Stimulated activated CD4-positive, alpha-beta T cell treated with anti-CD3 and anti-CD28 coated beads, Interleukin-1b, Interleukin-23, amount 100 ng/mL, for 4 hours (primary cell): ENCODE measurements around the gene PLAAT5.
"Not testable (repeated sequence)": the region's sequence is repeated elsewhere in the genome, so short reads cannot be mapped to it uniquely, and the experiment has no call there.

Source experiments
- DNase-seq, 2 donors: peaks; one replicate each; pipeline ENCODE4 v3.0.0-alpha.2; 2020; ENCODE audit warnings: low read depth in 2 of 2

PLAAT5 gene

DNA sequence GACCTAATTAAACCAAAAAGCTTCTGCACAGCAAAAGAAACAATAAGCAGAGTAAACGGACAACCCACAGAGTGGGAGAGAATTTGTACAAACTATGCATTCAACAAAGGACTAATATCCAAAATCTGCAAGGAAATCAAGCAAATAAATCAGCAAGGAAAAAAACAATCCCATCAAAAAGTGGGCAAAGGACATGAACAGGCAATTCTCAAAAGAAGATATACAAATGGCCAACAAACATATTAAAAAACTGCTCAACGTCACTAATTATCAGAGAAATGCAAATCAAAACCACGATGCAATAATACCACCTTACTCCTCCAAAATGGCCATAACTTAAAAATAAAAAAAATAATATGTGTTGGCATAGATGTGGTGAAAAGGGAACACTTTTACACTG is 5.2 kb downstream of the PLAAT5 start:
- DNase-seq = no peak

DNA sequence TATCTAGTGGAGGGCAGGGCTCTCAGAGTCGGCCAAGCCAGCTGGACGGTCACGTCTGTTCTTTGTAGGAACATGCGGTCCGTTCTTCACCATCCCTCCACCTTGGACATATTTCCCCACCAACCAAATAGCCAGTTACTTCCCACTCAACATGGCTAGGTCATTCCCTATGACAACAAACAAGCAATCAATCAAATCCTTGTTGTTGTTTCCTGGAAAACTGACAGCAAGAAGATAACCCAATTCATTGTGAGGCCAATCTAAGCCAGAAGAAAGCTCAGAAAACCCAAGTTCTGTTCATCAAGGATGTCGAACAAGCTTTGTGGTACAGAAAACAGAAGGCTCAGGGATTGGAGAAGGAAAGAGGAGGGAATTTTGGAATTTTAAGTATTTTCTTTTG is 10.9 kb downstream of the PLAAT5 start:
- DNase-seq = no peak

DNA sequence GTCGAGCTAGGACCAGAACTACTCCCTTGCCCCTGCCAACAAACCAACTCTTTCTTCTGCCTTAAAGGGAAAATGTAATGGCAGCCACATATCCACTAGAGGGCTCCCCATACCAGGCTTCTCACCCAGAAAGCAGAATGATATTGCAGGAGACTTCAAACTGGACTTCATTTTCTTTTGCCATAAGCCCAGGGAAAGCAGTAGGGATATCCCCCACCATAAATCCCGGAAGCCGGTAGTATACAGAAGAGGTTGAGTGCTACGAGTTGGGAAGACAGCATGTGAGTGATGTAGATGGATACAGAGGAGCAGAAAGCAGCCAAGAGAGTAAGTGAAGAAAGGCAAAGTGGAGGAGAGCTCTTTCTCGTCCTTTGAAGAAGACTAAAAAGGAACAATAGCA is 12.1 kb downstream of the PLAAT5 start:
- peak; percentile 1 to 43 for DNase-seq

DNA sequence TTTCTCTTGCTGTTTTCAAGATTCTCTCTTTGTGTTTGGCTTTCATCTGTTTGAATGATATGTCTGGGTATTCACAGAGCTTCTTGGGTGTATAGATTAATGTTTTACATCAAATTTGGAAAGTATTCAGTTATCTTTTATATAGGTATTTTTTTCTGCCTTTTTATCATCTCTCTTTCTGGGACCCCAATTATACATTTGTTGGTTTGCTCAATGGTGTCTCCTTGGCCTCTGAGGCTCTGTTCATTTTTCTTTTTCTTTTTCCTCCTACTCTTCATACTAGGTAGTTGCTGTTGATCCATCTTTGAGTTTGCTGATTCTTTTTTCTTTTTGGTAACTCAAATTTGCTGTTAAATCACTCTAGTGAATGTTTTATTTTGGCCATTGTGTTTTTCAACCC is 14.3 kb downstream of the PLAAT5 start:
- DNase-seq = no peak

DNA sequence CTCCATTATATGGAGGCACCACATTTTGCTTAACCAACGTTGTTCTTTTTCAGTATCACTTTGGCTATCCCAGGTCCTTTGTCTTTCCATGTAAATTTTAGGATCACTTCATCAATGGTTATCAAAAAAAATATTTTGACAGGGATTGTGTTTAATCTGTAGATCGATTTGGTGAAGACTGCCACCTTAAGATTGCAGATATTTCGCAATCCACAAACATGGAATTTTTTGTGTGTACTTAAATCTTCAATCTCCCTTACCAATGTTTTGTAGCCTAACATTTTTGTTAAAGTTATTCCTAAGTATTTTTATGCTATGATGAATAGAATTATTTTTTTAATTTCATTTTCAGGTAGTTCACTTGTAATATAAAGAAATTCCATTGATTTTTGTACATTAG is 18.6 kb downstream of the PLAAT5 start:
- DNase-seq = no peak

DNA sequence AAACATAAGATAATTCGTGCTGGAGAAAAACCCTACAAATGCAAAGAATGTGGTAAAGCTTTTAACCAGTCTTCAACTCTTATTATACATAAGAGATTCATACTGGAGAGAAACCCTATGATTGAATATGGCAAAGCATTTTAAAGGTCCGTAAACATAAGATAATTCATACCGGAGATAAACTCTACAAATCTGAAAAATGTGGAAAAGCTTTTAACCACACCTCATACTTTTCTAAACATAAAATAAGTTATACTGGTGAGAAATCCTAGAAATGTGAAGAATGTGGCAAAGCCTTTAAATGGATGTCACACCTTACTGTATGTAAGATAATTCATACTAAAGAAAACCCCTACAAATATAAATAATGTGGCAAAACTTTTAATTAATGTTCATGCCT is 20.7 kb downstream of the PLAAT5 start:
- DNase-seq = no peak

DNA sequence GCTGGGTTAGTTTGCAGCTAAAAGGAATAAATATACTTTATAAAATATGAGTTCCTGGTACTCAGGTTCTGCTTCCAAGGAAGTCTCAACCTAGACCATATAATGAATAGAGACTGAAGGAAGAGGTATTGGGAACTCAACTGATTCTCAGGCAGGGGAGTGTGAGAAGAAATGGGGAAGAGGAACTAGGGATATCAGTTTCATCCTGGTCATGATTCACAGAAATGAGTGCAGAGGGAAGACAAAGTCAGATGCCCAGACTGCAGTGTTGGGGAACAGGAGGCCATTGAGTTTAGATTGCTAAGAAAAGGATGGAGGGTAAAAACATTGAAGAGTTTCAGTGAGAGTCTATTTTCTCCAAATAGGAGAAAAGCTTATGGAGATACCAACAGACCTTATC is 28.8 kb downstream of the PLAAT5 start:
- no peak for DNase-seq

DNA sequence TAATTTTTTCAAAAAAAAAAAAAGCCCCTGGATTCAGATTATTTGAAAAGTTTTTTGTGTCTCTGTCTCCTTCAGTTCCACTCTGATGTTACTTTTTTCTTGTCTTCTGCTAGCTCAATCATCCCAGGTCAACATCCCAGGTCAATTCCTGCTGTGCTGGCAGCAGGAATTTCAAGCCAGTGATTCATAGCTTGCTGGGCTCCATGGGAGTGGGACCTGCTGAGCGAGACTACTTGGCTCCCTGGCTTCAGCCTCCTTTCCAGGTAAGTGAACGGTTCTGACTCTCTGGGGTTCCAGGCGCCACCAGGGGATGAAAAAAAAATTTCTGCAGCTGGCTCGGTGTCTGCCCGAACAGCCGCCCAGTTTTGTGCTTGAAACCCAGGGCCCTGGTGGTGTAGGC is 31.4 kb downstream of the PLAAT5 start:
- no peak for DNase-seq

GRCh38 chr11:63448646-63449045 is 42.3 kb downstream of the PLAAT5 start:
- DNase-seq = no peak

DNA sequence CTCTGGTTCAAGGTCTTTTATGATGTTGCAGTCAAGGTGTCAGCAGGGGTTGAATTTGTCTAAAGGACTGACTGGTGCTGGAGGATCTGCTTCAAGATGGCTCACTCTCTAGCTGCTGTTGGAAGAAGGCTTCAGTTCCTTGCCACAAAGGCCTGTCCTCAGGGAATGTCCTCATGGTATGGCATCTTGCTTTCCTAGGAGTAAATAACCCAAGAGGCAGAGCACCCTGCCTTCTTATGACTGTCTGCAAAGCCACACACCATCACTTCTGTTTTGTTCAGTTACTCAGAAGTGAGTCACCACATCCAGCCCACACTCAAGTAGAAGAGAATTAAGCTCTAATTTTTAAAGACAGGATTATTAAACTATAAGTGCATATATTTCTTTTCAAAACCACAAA is 45.2 kb downstream of the PLAAT5 start:
- no peak for DNase-seq

DNA sequence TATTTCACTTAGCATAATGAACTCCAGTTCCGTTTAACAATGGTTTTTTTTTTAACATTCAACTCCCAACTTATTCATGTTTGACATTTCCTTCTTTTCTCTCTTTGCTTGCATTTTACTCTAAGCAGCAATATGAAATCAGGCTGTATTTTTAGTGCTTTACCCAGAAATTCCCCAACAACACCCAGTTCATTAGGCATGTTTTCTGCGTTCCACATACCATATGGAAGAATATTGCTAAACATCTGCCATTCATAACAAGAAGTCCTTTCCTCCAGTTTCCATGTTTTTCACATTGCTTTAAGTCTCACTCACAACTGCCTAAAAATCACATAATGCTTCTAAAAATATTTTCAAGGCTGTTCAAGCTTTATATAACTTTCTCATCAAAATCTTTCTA is 45.8 kb downstream of the PLAAT5 start:
- DNase-seq = no peak

- DNase-seq = no peak
Observed at GRCh38 chr11:63444160-63444559, 46.8 kb downstream of the PLAAT5 start.

DNA sequence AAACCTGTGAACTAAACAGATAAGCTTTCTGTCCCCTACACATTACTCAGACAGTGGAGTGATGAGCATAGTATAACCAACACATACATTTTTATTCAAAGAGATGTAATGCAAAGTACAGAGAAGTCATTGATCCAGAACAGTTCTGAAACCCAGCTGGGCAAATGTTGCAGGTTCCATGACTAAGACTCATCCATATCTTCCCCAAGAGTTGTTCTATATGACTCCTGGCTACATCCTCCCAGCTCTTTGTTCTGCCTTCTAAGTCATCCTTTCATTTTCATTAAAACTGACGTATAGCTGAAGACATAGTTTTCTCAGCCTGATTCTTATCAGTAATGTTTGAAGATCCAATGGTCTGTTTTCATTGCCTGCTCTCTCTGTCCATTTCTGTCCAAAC is 47.3 kb downstream of the PLAAT5 start:
- no peak for DNase-seq

DNA sequence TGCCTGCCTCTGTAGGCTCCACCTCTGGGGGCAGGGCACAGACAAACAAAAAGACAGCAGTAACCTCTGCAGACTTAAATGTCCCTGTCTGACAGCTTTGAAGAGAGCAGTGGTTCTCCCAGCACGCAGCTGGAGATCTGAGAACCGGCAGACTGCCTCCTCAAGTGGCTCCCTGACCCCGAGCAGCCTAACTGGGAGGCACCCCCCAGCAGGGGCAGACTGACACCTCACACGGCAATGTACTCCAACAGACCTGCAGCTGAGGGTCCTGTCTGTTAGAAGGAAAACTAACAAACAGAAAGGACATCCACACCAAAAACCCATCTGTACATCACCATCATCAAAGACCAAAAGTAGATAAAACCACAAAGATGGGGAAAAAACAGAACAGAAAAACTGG is 55.1 kb downstream of the PLAAT5 start:
- not testable (repeated sequence) for DNase-seq

DNA sequence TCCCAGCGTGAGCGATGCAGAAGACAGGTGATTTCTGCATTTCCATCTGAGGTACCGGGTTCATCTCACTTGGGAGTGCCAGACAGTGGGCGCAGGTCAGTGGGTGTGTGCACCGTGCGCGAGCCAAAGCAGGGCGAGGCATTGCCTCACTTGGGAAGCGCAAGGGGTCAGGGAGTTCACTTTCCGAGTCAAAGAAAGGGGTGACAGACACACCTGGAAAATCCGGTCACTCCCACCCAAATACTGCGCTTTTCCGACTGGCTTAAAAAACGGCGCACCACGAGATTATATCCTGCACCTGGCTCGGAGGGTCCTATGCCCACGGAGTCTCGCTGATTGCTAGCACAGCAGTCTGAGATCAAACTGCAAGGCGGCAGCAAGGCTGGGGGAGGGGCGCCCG is 55.6 kb downstream of the PLAAT5 start:
- not testable (repeated sequence) for DNase-seq

- not testable (repeated sequence) for DNase-seq
Observed at GRCh38 chr11:63430731-63431130, 60.2 kb downstream of the PLAAT5 start.

GRCh38 chr11:63427971-63428508 is 62.9 kb downstream of the PLAAT5 start:
- no peak for DNase-seq

GRCh38 chr11:63417174-63417852 is 73.7 kb downstream of the PLAAT5 start:
- no peak for DNase-seq
